AG08395 (cell line): Measurements from ENCODE around the gene KCTD10.
"Not testable (repeated sequence)": the region's sequence is repeated elsewhere in the genome, so short reads cannot be mapped to it uniquely, and the experiment has no call there.

Source experiments
- DNase-seq: peaks from one replicate; pipeline ENCODE4 v3.0.0; 2012; ENCODE audit warnings: mixed read lengths, low spot score

The KCTD10 gene

DNA sequence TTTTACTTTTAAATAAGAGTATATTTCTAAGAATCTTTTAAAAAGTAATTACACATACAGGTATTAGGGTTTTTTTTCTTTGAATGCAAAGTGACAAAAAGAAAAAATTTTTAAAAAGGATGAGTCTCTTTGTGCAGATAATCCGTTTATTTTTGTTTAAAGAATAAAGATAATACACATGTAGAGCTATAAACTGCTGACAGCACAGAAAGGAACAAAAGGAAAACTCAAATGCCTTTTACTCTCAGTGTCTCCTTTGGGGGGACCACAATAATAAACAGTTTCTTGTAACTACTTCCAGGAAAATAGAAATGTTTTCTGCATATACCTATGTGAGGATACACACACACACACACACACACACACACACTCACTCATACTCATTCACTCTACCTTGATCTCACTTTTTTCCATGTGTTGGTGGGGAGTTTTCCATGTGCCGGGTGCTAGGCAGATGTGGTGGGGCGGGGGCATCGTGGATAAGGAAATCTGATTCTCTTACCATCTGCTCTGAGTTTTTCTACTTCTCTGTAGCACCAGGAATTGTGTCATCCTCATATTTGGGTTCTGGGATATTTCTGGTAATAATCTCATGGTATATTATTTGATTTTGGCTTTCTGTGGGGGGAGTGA is 58.1 kb downstream of the KCTD10 start:
- DNase-seq: no peak

DNA sequence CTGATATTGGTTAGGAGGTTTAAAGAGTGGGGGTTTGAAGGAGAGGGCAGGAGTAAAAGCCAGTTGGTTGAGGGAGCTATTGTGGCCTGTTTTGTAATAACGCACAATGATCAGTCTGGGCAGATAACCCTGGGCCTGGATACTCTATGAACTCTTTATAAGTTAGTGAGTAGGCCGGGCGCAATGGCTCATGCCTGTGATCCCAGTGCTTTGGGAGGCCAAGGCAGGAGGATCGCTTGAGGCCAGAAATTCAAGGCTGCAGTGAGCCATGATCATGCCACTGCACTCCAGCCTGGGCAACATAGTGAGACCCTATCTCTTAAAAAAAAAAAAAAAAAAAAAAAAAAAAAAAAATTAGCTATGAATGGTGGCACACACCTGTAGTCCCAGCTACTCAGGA is 71.0 kb downstream of the KCTD10 start:
- not testable (repeated sequence) for DNase-seq

DNA sequence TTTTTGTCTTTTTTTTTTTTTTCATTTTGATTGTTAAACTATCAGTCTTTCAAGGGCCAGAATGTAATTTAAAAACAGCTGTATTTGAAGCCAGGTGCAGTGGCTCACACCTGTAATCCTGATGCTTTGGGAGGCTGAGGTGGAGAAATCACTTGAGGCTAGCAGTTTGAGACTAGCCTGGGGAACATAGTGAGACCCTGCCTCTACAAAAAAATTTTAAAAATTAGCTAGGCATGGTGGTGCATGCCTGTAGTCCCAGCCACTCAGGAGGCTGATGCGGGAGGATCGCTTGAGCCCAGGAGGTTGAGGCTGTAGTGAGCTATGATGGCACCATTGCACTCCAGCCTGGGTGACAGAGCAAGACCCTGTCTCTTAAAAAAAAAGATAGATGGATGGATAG is 72.3 kb downstream of the KCTD10 start:
- not testable (repeated sequence) for DNase-seq
